Gastrocnemius medialis (tissue), 4 donors: ENCODE data around the gene CADPS.
"Not testable (repeated sequence)": the region's sequence is repeated elsewhere in the genome, so short reads cannot be mapped to it uniquely, and the experiment has no call there.

Source experiments
- CTCF ChIP-seq, 5 experiments: fragments of 450-650 bp in 3 of 5; fragments of 200-600 bp in 2 of 5; sonication (generic) in 2 of 5; IDR thresholded peaks in 4 of 5; conservative IDR thresholded peaks in 1 of 5; 1 replicate in 4 of 5; 2 replicates in 1 of 5; pipeline ENCODE4 v1.5.1; 2016 to 2019; ENCODE audit warnings: antibody characterized with exemption in 5 of 5, mild to moderate bottlenecking in 3 of 5, moderate library complexity in 3 of 5
- POLR2A ChIP-seq, 2 donors: fragments of 450-650 bp; IDR thresholded peaks; one replicate each; pipeline ENCODE4 v1.6.1; 2017; ENCODE audit warnings: antibody characterized with exemption in 2 of 2, mild to moderate bottlenecking in 2 of 2, moderate library complexity in 2 of 2

GRCh38 chr3:62580485-62580884, 294.7 kb downstream of the CADPS start:
- TF ChIP-seq POLR2A (IDR thresholded peaks at IDR 0.05); CTCF (IDR thresholded peaks at IDR 0.05 in 4 of 5, conservative IDR thresholded peaks at IDR 0.05 in 1 of 5): not testable (repeated sequence)
